Measurements from ENCODE around the gene SMPDL3B.
A peak's percentile ranks its signal among the peaks of the same experiment; 100 is the strongest.

Gene SMPDL3B

GRCh38 chr1:27934818-27935549 is at the start of gene SMPDL3B:
SMPDL3B (plus strand) TSS chr1:27935000; CDS start chr1:27935184, 184 bp downstream.
- peak within 1 kb of the TSS; percentile 70 for H3K4me3 ChIP-seq (ENCODE audit: low read depth, low read length)

DNA sequence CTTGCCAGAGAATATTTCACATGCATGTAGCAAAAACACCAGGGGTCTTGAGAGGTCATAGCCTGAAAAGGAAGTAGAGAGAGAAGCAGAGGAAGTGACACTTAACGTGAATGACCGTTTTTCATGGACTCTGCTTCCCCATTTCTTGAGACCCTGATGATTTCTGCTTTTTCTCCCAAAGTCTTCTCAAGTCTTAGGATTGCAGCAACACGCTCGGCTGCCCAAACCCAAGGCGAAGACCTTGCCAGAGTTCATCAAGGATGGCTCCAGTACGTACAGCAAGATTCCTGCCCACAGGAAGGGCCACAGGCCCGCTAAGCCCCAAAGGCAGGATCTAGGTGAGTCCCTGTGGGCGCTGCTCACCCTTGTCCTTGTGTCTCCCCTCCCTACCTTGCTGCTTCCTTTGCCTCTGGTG is 49.7 kb upstream of the SMPDL3B start:
- no peak overlapping the region for H3K4me3 ChIP-seq (ENCODE audit: low read depth, low read length)

DNA sequence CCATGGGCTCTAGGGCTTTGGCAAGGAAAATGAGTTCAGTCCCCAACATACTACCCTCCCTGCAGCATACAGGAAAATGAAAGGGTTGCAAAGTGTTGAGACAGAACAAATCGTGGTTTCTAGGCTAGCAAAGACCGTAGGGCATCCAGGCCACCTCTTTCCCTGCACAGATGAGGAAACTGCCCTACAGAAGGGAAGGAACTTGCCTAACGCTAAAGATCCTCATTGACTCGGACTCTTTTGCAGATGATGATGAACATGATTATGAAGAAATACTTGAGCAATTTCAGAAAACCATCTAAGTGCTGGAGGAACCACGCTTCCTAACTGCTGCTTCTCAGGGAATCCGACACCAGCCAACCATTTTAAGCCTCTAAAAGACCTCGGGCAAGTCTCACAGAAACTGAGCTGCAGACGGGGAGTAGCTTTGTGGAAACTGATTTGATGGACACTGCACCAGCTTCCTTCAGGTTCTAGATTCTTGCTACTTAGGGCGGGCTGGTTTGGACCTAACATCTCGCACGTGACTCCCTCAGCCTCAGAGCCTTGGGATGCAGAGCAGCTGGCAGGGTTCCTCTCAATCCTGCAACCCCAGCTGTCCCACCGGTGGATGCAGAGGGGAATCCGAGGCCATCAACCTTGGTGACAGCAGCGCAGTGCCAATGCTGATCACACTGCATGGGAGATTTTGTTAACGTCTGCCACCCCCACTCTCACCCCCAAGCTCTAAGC is 49.0 kb upstream of the SMPDL3B start:
- no peak overlapping the region for H3K4me3 ChIP-seq (ENCODE audit: low read depth, low read length)

DNA sequence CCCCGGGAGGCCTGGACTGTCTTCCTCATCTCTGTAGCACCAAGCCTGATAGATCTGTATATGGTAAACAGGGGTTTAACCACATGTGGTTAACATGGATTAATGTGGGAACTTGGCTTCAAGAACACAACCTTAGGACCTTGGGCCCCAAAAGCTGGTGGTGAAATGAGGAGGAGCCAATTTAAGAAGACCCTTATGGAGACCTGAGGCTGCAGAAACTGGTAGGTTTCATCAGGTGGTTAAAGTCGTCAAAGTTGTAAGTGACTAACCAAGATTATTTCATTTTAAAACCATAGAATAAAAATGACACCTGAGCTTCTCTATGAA is 48.5 kb upstream of the SMPDL3B start:
- no peak overlapping the region for H3K4me3 ChIP-seq (ENCODE audit: low read depth, low read length)

DNA sequence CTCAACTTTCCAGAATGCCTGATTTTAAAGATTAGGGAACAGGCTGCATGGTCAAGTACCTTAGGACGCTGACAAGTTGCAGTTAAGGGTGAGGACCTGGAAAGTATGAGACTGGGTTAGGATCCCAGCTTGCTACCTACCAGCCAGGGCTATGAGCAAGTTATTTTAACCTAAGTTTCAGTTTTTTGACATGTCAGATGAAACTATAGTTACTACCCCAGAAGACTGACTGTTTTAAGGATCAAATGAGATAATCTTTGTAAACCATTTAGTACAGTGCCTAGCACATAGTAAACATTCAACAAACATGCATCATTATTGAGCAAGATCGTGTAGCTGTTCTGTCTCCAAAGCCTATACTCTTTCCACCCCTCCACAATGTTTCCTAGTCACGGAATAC is 48.1 kb upstream of the SMPDL3B start:
- no peak overlapping the region for H3K4me3 ChIP-seq (ENCODE audit: low read depth, low read length)

GRCh38 chr1:27887215-27888021 is 47.4 kb upstream of the SMPDL3B start:
- no peak overlapping the region for H3K4me3 ChIP-seq (ENCODE audit: low read depth, low read length)

DNA sequence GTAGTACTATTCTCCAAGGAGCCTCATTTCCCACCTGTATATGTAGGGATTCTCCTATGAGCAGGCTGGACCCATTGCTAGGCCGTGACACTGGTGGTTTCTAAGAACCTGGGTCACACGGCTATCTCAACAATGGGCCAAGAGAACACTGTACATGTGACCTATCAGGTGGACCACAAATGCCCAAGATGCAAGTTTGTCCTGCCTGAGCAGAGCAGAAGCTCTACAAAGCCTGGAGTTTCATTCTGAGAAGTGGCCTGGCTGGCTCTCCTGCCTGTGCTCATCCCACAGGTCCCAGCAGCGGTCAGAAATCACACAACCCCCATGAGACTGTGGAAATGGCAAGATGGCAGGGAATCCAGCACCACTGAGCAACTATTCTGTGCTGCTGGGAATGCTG is 45.3 kb upstream of the SMPDL3B start:
- no peak overlapping the region for H3K4me3 ChIP-seq (ENCODE audit: low read depth, low read length)

DNA sequence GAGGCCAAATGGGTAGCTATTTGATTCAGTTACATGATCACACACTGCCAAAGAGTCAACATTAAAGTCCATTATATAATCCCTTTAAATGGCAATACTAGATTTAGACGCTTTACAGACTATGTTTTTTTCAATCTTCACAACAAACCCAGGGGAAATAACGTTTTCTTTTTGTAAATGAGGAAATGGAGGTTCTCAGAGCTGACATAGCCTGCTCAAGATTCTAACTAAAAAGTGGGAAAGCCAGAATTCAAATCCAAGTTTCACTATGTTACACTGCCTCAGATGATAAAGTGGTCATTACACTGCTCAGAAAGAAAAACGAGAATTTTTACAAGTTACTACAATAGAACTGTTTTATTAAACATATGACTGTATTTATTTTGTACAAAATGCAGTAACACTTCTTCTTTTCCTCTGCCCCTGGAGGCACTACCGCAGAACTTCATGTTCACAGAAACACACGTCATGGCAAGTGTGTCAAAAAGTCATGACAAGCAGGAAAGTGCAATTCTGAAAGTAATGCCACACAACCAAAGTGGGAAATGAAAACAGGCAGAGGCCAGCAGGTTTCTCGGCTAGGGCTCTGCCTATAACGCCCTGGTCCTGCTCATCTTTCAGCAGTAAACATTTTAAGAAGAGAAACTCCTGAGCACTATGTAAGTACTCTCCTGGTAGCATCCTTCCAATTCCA is 43.5 kb upstream of the SMPDL3B start:
- H3K4me3 ChIP-seq (ENCODE audit: low read depth, low read length), result no peak overlapping the region

- H3K4me3 ChIP-seq (ENCODE audit: low read depth, low read length), result no peak overlapping the region
Measured at GRCh38 chr1:27894521-27894920, 40.3 kb upstream of the SMPDL3B start.

DNA sequence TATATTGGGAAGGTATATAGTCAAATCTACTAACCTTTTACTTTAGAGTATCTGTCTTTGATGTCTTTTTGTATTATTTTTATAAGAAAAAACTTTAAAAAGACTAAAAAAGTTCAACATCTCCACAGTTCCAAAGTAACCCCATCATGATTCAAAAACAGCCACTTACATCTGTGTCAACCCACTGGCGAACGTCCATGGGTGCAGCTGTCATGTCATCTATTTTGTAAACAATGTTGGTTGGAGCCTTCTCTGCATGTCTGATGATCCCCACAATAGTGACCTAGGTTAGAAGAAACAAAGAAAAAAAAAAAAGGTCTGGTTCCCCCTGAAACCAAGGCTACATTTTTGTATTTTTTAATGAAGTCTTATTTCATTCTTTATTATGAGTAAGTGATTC is 28.0 kb upstream of the SMPDL3B start:
- H3K4me3 ChIP-seq (ENCODE audit: low read depth, low read length), result no peak overlapping the region

DNA sequence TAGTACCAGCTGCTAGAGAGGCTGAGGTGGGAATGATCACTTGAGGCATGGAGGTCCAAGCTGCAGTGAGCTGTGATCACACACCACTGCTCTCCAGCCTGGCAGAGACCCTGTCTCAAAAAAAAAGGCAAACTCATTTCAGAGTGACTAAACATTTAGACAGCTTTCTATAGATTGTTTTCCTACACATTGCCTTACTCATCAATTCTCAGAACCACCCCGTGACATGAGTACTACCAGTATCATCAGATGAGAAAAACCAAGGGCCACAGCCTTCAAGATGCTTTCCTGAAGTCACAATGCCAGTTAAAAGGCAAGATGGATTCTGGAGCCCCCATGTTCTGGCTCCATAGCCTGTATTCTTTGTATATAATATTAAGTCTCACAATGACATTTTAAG is 22.4 kb upstream of the SMPDL3B start:
- H3K4me3 ChIP-seq (ENCODE audit: low read depth, low read length), result no peak overlapping the region

GRCh38 chr1:27915082-27915575 is 19.7 kb upstream of the SMPDL3B start:
- no peak overlapping the region for H3K4me3 ChIP-seq (ENCODE audit: low read depth, low read length)

- H3K4me3 ChIP-seq (ENCODE audit: low read depth, low read length), result no peak overlapping the region
Measured at GRCh38 chr1:27922272-27922671, 12.5 kb upstream of the SMPDL3B start.

GRCh38 chr1:27928216-27928954 is 6.4 kb upstream of the SMPDL3B start:
- H3K4me3 ChIP-seq (ENCODE audit: low read depth, low read length), result no peak overlapping the region

- H3K4me3 ChIP-seq (ENCODE audit: low read depth, low read length), result no peak overlapping the region
Measured at GRCh38 chr1:27931184-27931583, 3.6 kb upstream of the SMPDL3B start.

DNA sequence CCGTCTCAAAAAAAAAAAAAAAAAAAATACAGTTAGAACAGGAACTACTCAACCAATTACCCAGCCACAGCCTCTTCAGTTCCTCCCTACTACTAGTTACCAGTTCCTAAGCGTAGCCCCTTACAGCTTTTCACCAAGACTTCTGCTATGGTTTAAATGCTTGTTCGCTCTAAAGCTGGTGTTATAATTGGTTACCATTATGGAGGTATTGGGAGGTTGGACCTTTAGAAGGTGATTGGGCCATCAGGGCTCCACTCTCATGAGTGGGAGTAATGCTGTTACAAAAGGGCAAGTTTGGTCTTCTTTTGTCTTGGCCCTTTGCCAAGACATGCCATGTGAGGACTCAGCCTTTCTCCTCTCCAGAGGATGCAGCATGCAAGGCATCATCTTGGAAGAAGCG is 3.0 kb upstream of the SMPDL3B start:
- no peak overlapping the region for H3K4me3 ChIP-seq (ENCODE audit: low read depth, low read length)

DNA sequence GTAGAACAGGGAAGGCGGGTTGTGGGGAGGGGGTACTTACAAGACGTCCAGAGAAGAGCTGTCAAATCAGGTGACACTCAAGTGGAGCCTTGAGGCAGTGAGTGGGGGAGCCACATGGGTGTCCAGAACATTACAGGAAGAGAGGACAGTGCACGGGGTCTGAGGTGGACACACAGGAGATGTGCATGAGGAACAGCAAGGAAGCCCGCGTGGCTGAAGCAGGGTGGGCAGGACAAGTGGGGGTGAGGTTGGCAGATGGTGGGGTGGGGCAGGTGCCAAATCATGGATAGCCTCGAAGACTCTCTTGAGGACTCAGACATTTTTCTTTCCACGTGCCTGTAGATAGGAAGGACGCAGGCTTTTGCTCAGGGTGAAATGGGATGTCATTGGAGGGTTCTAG is 921 bp downstream of the SMPDL3B start:
- peak overlapping the region; percentile 70 for H3K4me3 ChIP-seq (ENCODE audit: low read depth, low read length)

DNA sequence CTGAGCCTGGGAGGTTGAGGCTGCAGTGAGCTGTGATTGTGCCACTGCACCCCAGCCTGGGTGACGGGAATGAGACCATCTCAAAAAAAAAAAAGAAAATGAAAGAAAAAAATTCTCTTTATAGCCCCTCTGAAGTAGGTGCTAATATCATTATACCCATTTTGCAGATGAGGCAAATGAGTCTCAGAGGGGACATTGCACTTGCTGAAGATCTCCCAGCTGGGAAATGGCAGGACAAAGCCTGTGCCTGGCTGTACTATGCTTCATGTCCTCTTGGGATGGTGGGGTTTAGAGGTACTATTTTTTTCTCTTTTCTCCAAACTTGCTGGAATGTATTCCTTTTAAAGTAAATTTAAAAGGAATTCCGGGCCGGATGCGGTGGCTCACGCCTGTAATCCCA is 1.6 kb downstream of the SMPDL3B start:
- H3K4me3 ChIP-seq (ENCODE audit: low read depth, low read length), result no peak overlapping the region

- H3K4me3 ChIP-seq (ENCODE audit: low read depth, low read length), result peak overlapping the region; percentile 6
Measured at GRCh38 chr1:27937524-27937836, 2.7 kb downstream of the SMPDL3B start.

- no peak overlapping the region for H3K4me3 ChIP-seq (ENCODE audit: low read depth, low read length)
Measured at GRCh38 chr1:27938488-27938887, 3.7 kb downstream of the SMPDL3B start.

DNA sequence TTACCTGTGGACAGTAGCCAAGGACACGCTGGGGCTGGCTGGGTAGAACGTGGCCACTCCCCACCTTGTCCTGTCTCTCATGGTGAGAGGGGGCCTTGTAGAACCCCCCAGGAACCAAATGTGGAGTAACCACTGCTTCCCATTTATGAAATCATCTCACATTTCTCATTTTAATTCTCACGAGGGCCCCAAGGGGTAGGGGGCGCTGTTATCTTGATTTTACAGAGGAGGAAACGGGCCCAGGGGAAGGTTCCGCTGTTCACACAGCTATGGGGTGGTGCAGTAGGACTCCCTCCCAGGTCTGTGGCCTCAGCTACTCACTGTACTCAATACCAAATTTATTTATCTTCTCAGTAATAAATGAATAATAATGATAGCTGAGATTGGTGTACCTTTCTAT is 5.5 kb downstream of the SMPDL3B start:
- no peak overlapping the region for H3K4me3 ChIP-seq (ENCODE audit: low read depth, low read length)

All from iPS-11a (cell line).